Measurements from ENCODE around the gene LYPD6. TPM values are rescaled to one million over a fixed set of nuclear protein-coding genes. Genes with fewer than 3 reads are reported as not detected.
A peak's percentile ranks its signal among the peaks of the same experiment; 100 is the strongest.

Gene LYPD6
- total RNA-seq, 8 experiments from 2014 or later = 0.41 to 4.6 (median 2.6) TPM

DNA sequence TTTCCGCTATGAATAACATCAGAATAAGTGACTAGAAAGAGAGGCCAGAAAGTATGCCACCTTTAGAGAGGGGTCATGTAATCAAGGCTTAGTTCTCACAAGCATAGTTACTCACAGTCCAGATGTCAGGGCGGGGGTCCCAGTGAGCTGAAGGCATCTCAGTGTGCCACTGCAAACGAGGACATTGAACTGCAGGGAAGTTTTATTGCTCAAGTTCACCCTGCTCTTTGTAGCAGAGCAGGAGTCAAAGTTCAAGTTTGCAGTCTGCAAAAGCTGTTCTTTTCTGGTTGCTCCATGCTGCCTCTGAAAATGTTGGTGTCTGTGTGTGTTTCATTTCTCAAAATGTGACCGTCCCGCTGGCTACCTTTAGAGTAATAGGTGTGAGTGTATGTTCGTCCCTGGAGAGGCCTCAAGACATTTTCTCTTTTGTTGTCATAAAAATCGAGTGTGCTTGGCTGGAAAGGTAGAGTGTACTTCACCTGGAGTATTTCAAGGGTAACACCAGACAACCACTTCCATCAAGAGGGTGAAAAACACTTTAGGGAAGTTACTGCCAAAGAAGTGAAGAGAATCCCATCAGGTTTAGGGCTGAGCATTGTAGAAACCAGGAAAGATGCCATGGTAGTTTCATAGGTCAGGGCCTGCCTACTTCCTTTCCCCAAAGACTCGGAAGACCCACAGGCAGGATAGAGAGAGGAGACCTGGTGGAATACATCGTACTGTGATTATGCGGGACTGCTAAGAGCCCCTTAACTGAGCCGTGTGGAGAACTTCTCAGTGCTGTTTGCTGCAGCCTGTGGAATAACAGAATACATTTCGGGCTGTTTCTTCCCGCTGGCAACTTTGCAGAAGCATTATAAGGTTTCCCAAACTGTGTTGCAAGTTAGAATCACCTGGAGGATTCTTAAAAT, 89.9 kb downstream of the LYPD6 start:
- WGBS, 10 experiments = 50 to 96% (median 80%) methylated on average over 2 to 8 of the region's 13 CpGs; no CpG with 5 or more reads in 1 of the 10 experiments
- Histone ChIP-seq H3K4me1 (replicated peaks in 1 of 2) (peaks cover 4 to 9% of the 10 kb centered on the region in 2 donors), H3K27ac (no peak overlapping the region), H3K4me3 (no peak overlapping the region)
- in situ Hi-C loops (cut with MboI; ENCODE audit: low pct_unique_long_range_greater_than_20kb in 2 of 9, low sequenced_read_pairs in 9 of 9, unreplicated experiment in 9 of 9) = no loop called here
- no peak for ATAC-seq (replicated peaks in 6 of 8)

- H3K4me1 ChIP-seq (replicated peaks in 1 of 2) = peaks cover 4 to 9% of the 10 kb centered on the region in 2 donors
Observed at GRCh38 chr2:149421791-149422190, 91.4 kb downstream of the LYPD6 start.

DNA sequence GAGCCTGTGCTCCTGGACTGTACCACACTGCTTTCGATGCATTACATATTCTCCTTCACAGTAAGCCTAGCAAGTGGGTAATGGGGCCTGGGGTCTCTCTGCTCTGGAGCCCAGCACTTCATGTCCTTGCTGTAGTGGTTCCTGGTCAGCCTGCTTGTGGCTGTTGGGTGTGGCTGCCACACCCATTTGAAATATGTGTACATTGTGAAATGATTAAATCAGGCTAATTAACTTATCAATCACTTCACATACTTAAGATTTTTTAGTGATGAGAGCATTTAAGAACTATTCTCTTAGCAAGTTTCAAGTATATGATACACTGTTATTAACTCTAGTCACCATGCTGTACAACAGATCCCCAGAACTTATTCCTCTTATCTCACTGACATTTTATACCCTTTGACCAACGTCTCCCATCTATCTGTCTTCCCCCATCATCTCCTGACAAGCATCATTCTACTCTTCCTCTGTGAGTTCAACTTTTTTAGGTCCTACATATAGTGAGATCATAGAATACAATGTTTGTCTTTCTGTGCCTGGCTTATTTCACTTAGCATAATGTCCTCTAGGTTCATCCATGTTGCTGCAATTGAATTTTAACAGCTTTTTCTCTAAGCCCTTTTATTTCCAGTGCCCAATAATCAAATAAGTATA, 92.1 kb downstream of the LYPD6 start:
- WGBS, 10 experiments = 45 to 100% (median 57%) methylated on average over 1 to 2 of the region's 2 CpGs; no CpG with 5 or more reads in 5 of the 10 experiments
- Histone ChIP-seq H3K27ac (no peak overlapping the region), H3K4me1 (replicated peaks in 1 of 2) (peaks cover 4 to 13% of the 10 kb centered on the region in 2 donors), H3K4me3 (no peak overlapping the region)
- in situ Hi-C loops (cut with MboI; ENCODE audit: low pct_unique_long_range_greater_than_20kb in 2 of 9, low sequenced_read_pairs in 9 of 9, unreplicated experiment in 9 of 9) = no loop called here
- peak in 3 of 8 experiments; percentile 75 to 92 (median 78) for ATAC-seq (replicated peaks in 6 of 8)

More at GRCh38 chr2:149421791-149422190, 91.4 kb downstream of the LYPD6 start:
- Histone ChIP-seq H3K27ac (no peak overlapping the region), H3K4me3 (no peak overlapping the region)
- in situ Hi-C loops (cut with MboI; ENCODE audit: low pct_unique_long_range_greater_than_20kb in 2 of 9, low sequenced_read_pairs in 9 of 9, unreplicated experiment in 9 of 9) = no loop called here
- no peak for ATAC-seq (replicated peaks in 6 of 8)
- WGBS, 10 experiments = 20 to 97% (median 75%) methylated on average over 1 to 4 of the region's 4 CpGs; no CpG with 5 or more reads in 1 of the 10 experiments

- ATAC-seq (replicated peaks in 6 of 8) = no peak
- peaks cover 4 to 13% of the 10 kb centered on the region in 2 donors for H3K4me1 ChIP-seq (replicated peaks in 1 of 2)
- no peak overlapping the region for H3K27ac ChIP-seq
- no peak overlapping the region for H3K4me3 ChIP-seq
- in situ Hi-C loops (cut with MboI; ENCODE audit: low pct_unique_long_range_greater_than_20kb in 2 of 9, low sequenced_read_pairs in 9 of 9, unreplicated experiment in 9 of 9) = no loop called here
Observed at GRCh38 chr2:149422991-149423338, 92.6 kb downstream of the LYPD6 start.

- no peak overlapping the region for H3K27ac ChIP-seq
- no peak for ATAC-seq (replicated peaks in 6 of 8)
- no peak overlapping the region for H3K4me3 ChIP-seq
- peaks cover 4 to 13% of the 10 kb centered on the region in 2 donors for H3K4me1 ChIP-seq (replicated peaks in 1 of 2)
- in situ Hi-C loops (cut with MboI; ENCODE audit: low pct_unique_long_range_greater_than_20kb in 2 of 9, low sequenced_read_pairs in 9 of 9, unreplicated experiment in 9 of 9) = no loop called here
- 76 to 100% (median 100%) methylated on average over 1 to 4 of the region's 4 CpGs; no CpG with 5 or more reads in 3 of the 10 experiments for WGBS, 10 experiments
Observed at GRCh38 chr2:149423630-149424029, 93.2 kb downstream of the LYPD6 start.

GRCh38 chr2:149427387-149427786, 97.0 kb downstream of the LYPD6 start:
- 21 to 100% (median 68%) methylated on average over 1 to 3 of the region's 3 CpGs; no CpG with 5 or more reads in 4 of the 10 experiments for WGBS, 10 experiments
- Histone ChIP-seq H3K4me1 (replicated peaks in 1 of 2) (peaks cover 0 to 15% of the 10 kb centered on the region in 2 donors), H3K27ac (no peak overlapping the region), H3K4me3 (no peak overlapping the region)
- peak in 4 of 8 experiments; percentile 64 to 96 (median 80) for ATAC-seq (replicated peaks in 6 of 8)
- in situ Hi-C loops (cut with MboI; ENCODE audit: low pct_unique_long_range_greater_than_20kb in 2 of 9, low sequenced_read_pairs in 9 of 9, unreplicated experiment in 9 of 9) = no loop called here

GRCh38 chr2:149428783-149429182, 98.4 kb downstream of the LYPD6 start:
- H3K4me1 ChIP-seq (replicated peaks in 1 of 2) = peaks cover 0 to 15% of the 10 kb centered on the region in 2 donors
- 59 to 100% (median 100%) methylated on average over 1 to 2 of the region's 2 CpGs; no CpG with 5 or more reads in 4 of the 10 experiments for WGBS, 10 experiments
- ATAC-seq (replicated peaks in 6 of 8) = no peak
- no peak overlapping the region for H3K27ac ChIP-seq
- no peak overlapping the region for H3K4me3 ChIP-seq
- in situ Hi-C loops (cut with MboI; ENCODE audit: low pct_unique_long_range_greater_than_20kb in 2 of 9, low sequenced_read_pairs in 9 of 9, unreplicated experiment in 9 of 9) = no loop called here

- in situ Hi-C loops (cut with MboI; ENCODE audit: low pct_unique_long_range_greater_than_20kb in 2 of 9, low sequenced_read_pairs in 9 of 9, unreplicated experiment in 9 of 9) = no loop called here
- 5 to 100% (median 73%) methylated on average over 1 to 6 of the region's 6 CpGs for WGBS, 10 experiments
- Histone ChIP-seq H3K4me3 (no peak overlapping the region), H3K27ac (no peak overlapping the region), H3K4me1 (replicated peaks in 1 of 2) (peaks cover 0 to 15% of the 10 kb centered on the region in 2 donors)
- peak; percentile 3 to 48 (median 35) for ATAC-seq (replicated peaks in 6 of 8)
Observed at GRCh38 chr2:149430743-149431736, 100.7 kb downstream of the LYPD6 start.

- in situ Hi-C loops (cut with MboI; ENCODE audit: low pct_unique_long_range_greater_than_20kb in 2 of 9, low sequenced_read_pairs in 9 of 9, unreplicated experiment in 9 of 9) = no loop called here
- 66 to 100% (median 80%) methylated on average over 2 to 3 of the region's 3 CpGs; no CpG with 5 or more reads in 3 of the 10 experiments for WGBS, 10 experiments
- Histone ChIP-seq H3K4me1 (replicated peaks in 1 of 2) (peaks cover 0 to 4% of the 10 kb centered on the region in 2 donors), H3K4me3 (no peak overlapping the region), H3K27ac (no peak overlapping the region)
- peak in 1 of 8 experiments; percentile 24 for ATAC-seq (replicated peaks in 6 of 8)
Observed at GRCh38 chr2:149438330-149438960, 108.1 kb downstream of the LYPD6 start.

- in situ Hi-C loops (cut with MboI; ENCODE audit: low pct_unique_long_range_greater_than_20kb in 2 of 9, low sequenced_read_pairs in 9 of 9, unreplicated experiment in 9 of 9) = no loop called here
- Histone ChIP-seq H3K27ac (no peak overlapping the region), H3K4me1 (replicated peaks in 1 of 2) (peaks cover 0 to 4% of the 10 kb centered on the region in 2 donors), H3K4me3 (no peak overlapping the region)
- WGBS, 10 experiments = 69 to 100% (median 90%) methylated on average over 2 to 3 of the region's 3 CpGs; no CpG with 5 or more reads in 1 of the 10 experiments
- ATAC-seq (replicated peaks in 6 of 8) = no peak
Observed at GRCh38 chr2:149441255-149441654, 110.9 kb downstream of the LYPD6 start.

DNA sequence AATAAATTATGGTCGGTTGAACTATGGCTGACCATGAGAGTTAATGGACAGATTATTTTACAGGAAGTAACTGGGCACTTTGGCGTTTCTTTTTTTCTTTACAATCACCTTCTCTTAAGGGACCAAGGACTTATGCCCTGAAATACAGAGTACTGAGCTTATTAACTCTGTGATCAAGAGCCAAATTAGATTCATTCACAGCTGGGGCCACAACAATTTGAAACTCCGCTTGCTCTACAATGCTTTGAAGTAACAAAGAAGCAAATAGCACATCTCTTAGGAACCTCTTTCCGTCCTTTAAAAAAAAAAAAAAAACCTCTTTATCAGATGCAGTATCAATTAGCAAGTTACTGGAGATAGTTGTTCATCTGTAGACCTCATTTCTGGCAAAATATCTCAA, 112.0 kb downstream of the LYPD6 start:
- in situ Hi-C loops (cut with MboI; ENCODE audit: low pct_unique_long_range_greater_than_20kb in 2 of 9, low sequenced_read_pairs in 9 of 9, unreplicated experiment in 9 of 9) = no loop called here
- Histone ChIP-seq H3K4me3 (no peak overlapping the region), H3K27ac (no peak overlapping the region), H3K4me1 (replicated peaks in 1 of 2) (peaks cover 0 to 4% of the 10 kb centered on the region in 2 donors)
- no peak for ATAC-seq (replicated peaks in 6 of 8)
- WGBS, 10 experiments = 61 to 100% (median 86%) methylated on average over 2 to 4 of the region's 4 CpGs; no CpG with 5 or more reads in 1 of the 10 experiments

DNA sequence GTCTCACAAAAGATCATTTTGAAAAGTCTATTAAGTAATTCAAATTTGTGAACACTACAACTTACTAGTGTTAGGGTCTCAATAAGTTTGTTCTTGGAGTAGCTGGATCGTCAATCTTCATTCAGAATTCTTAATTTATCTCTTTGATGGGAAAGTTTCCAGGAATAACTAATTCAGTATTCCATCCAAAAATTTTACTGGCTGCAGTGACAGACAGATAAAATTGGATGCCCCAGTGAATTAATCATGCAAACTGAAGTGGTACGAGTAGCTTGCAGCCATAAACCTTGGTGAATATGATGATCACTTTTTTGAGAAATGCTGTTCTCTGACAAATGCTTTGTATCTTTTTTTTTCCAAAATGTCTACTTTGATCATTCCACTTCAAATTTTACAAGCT, 112.8 kb downstream of the LYPD6 start:
- 0 to 100% (median 78%) methylated on average over 1 to 2 of the region's 2 CpGs for WGBS, 10 experiments
- Histone ChIP-seq H3K4me1 (replicated peaks in 1 of 2) (peaks cover 0 to 4% of the 10 kb centered on the region in 2 donors), H3K4me3 (no peak overlapping the region), H3K27ac (no peak overlapping the region)
- ATAC-seq (replicated peaks in 6 of 8) = no peak
- in situ Hi-C loops (cut with MboI; ENCODE audit: low pct_unique_long_range_greater_than_20kb in 2 of 9, low sequenced_read_pairs in 9 of 9, unreplicated experiment in 9 of 9) = no loop called here
